Measurements from ENCODE around the gene CCDC78. TPM values are rescaled to one million over a fixed set of nuclear protein-coding genes. Genes with fewer than 3 reads are reported as not detected.

The CCDC78 gene
- total and polyA plus RNA-seq, 2 donors (not counting 3 experiments of a cell fraction or from before 2014, with no cell fraction given) = 0.50 to 1.3 TPM

GRCh38 chr16:680967-681745 is 45.1 kb downstream of the CCDC78 start:
- peak overlapping the region; percentile 49 for H3K9ac ChIP-seq (replicated peaks; ENCODE audit: extremely low read depth, insufficient read depth, low read length)
- H3K36me3 ChIP-seq (ENCODE audit: control insufficient read depth in 2 of 2, extremely low read depth in 1 of 2, insufficient read depth in 2 of 2, low read length in 2 of 2) = peaks cover 7 to 14% of the 10 kb centered on the region in 2 experiments
- POLR2A ChIA-PET = interaction anchor here (0.9 kb wide), 1 partner anchor 9 kb away, joined by 5 read pairs; the partner anchor contains the start of gene WDR24
- H3K27me3 ChIP-seq (ENCODE audit: control insufficient read depth in 2 of 2, insufficient read depth in 2 of 2, low read length in 2 of 2) = no peaks in the 10 kb centered on the region
- peak overlapping the region; percentile 68 to 83 (median 71) for H3K4me3 ChIP-seq (replicated peaks in 1 of 3; ENCODE audit: insufficient read depth in 1 of 3, low read depth in 1 of 3, low read length in 3 of 3)
- H3K9me3 ChIP-seq (replicated peaks; ENCODE audit: control insufficient read depth, insufficient read depth, low read length) = no peaks in the 10 kb centered on the region
- H3K4me2 ChIP-seq (ENCODE audit: insufficient read depth, low read length) = peak overlapping the region; percentile 66
- CTCF ChIA-PET = interaction anchor here (0.7 to 1.8 kb wide), 6 partner anchors 13 to 289 kb away, joined by 3 to 5 read pairs (median 4); no protein-coding TSS in a partner anchor
- intact Hi-C loops (cut with micrococcal nuclease) (no loop called here), dilution Hi-C loops (cut with MboI; ENCODE audit: extremely low pct_ligation_motif_present, low sequenced_read_pairs) (no loop called here)
- no peak overlapping the region for H3K27ac ChIP-seq (ENCODE audit: insufficient read depth, low read depth, low read length)
- peaks cover 31% of the 10 kb centered on the region for H3K79me2 ChIP-seq (ENCODE audit: control insufficient read depth, insufficient read depth, low read length)
- FAIRE-seq = no peak
- H3K4me1 ChIP-seq (ENCODE audit: control insufficient read depth, extremely low read depth, insufficient read depth, low read length) = peaks cover 20% of the 10 kb centered on the region
- peak; percentile 40 for DNase-seq (ENCODE audit: low read depth, low spot score)
- no TSS peak for BruUV-seq (replicated peaks)
- H4K20me1 ChIP-seq (replicated peaks; ENCODE audit: control insufficient read depth, extremely low read depth, insufficient read depth, low read length) = no peaks in the 10 kb centered on the region
- no peaks in the 10 kb centered on the region for H3K9me1 ChIP-seq (replicated peaks; ENCODE audit: control insufficient read depth, extremely low read depth, insufficient read depth, low read length)
- TF ChIP-seq MAX (IDR thresholded peaks at IDR 0.05; ENCODE audit: insufficient read depth, insufficient read length) = no peak
- TF ChIP-seq JUN (IDR thresholded peaks at IDR 0.05; ENCODE audit: borderline replicate concordance, insufficient read depth, insufficient read length, low read depth) = no peak
- TF ChIP-seq POLR2AphosphoS5 (IDR thresholded peaks at IDR 0.05; ENCODE audit: insufficient read depth, low read depth, low read length) = no peak
- peak in 1 of 2 donors; percentile 15 for TF ChIP-seq CTCF (IDR thresholded peaks at IDR 0.05; ENCODE audit: extremely low read depth in 1 of 2, insufficient read depth in 1 of 2, low read depth in 1 of 2, low read length in 2 of 2)
- H2AFZ ChIP-seq (ENCODE audit: low read depth, low read length) = no peak overlapping the region
